Panc1 (cell line): Measurements from ENCODE around the gene NEK4. TPM values are rescaled to one million over a fixed set of nuclear protein-coding genes. Genes with fewer than 3 reads are reported as not detected.

Experiments
- ATAC-seq: fragments of 200-7000 bp; cut with Tn5 transposase; 2 replicates; pipeline ENCODE4 v1.9.1; 2020; ENCODE audit warnings: mild to moderate bottlenecking, moderate library complexity
- BruUV-seq: library from RNA; stranded (reverse); fragments of 400-500 nt; replicated peaks from 2 replicates; lab custom pipeline; 2021; lab: Mats Ljungman, UMichigan
- CTCF ChIA-PET: fragments of 300-600 bp; sonication (Branson Sonifier 250); formaldehyde crosslinking; loops from one replicate; lab custom pipeline; 2022; ENCODE audit warnings: antibody characterized with exemption; lab: Charles Lee
- POLR2A ChIA-PET: fragments of 300-600 bp; sonication (Branson Sonifier 250); formaldehyde crosslinking; loops from one replicate; lab custom pipeline; 2022; ENCODE audit warnings: antibody characterized with exemption; lab: Charles Lee
- DNase-seq: peaks from one replicate; pipeline ENCODE4 v3.0.0-alpha.2; 2010; ENCODE audit warnings: low read depth, low spot score
- H3K27ac ChIP-seq: 2 replicates; pipeline ENCODE4 v1.5.1; 2011; ENCODE audit warnings: mild to moderate bottlenecking, low read length, inconsistent platforms
- H3K27me3 ChIP-seq: fragments of 200-500 bp; sonication (Bioruptor generic); 2 replicates; pipeline ENCODE4 v1.6.0; 2014; ENCODE audit warnings: low read length, inconsistent platforms; ENCODE audit not compliant: control insufficient read depth, insufficient read depth
- H3K36me3 ChIP-seq: fragments of 200-500 bp; sonication (Bioruptor generic); 2 replicates; pipeline ENCODE4 v1.5.1; 2014; ENCODE audit warnings: inconsistent platforms, mild to moderate bottlenecking, low read length, moderate library complexity; ENCODE audit not compliant: control insufficient read depth, insufficient read depth
- H3K4me1 ChIP-seq: 2 replicates; pipeline ENCODE4 v1.5.1; 2011; ENCODE audit warnings: inconsistent platforms, mild to moderate bottlenecking, low read length, moderate library complexity; ENCODE audit not compliant: control insufficient read depth, insufficient read depth
- H3K4me3 ChIP-seq, 2 experiments: 2 replicates each; pipeline ENCODE4 v1.5.1; 2011 to 2012; ENCODE audit warnings: low read depth in 2 of 2, low read length in 2 of 2, mild to moderate bottlenecking in 2 of 2, inconsistent platforms in 1 of 2, moderate library complexity in 1 of 2
- H3K9me3 ChIP-seq: fragments of 200-500 bp; sonication (Bioruptor generic); 2 replicates; pipeline ENCODE4 v1.5.1; 2014; ENCODE audit warnings: low read depth, mild to moderate bottlenecking, inconsistent platforms, low read length, moderate library complexity; ENCODE audit not compliant: control insufficient read depth, insufficient read depth
- CTCF ChIP-seq: fragments of 450-650 bp; IDR thresholded peaks from 2 replicates; pipeline ENCODE4 v1.5.1; 2017; ENCODE audit warnings: mild to moderate bottlenecking
- POLR2AphosphoS5 ChIP-seq: IDR thresholded peaks from 2 replicates; pipeline ENCODE4 v1.6.1; 2012; ENCODE audit warnings: mild to moderate bottlenecking, low read depth, low read length, moderate library complexity
- REST ChIP-seq, 2 experiments: IDR thresholded peaks; 2 replicates each; pipeline ENCODE4 v1.6.1; 2011 to 2012; ENCODE audit warnings: low read depth in 2 of 2, control low read depth in 1 of 2, low read length in 1 of 2, mild to moderate bottlenecking in 1 of 2, moderate library complexity in 1 of 2; ENCODE audit not compliant: insufficient read depth in 1 of 2
- SIN3A ChIP-seq: IDR thresholded peaks from 2 replicates; pipeline ENCODE4 v1.6.1; 2012; ENCODE audit warnings: low read depth, mild to moderate bottlenecking, low read length, moderate library complexity, borderline replicate concordance; ENCODE audit not compliant: insufficient read depth
- TCF7L2 ChIP-seq: IDR thresholded peaks from 2 replicates; pipeline ENCODE4 v1.6.1; 2011; ENCODE audit warnings: mild to moderate bottlenecking, low read depth, low read length, inconsistent platforms
- in situ Hi-C: cut with HindIII; loops from 2 replicates; pipeline ENCODE4 v1.10.0; 2016; ENCODE audit warnings: low sequenced_read_pairs, low pct_unique_long_range_greater_than_20kb
- intact Hi-C: fragments of 100-400 bp; cut with micrococcal nuclease; formaldehyde crosslinking; loops from one replicate; pipeline ENCODE4 v1.10.0; 2022; ENCODE audit not compliant: unreplicated experiment
- total RNA-seq: library from RNA; stranded (reverse); gene quantifications from one replicate; pipeline ENCODE4 v1.2.1, GENCODE V29; 2021; ENCODE audit not compliant: unreplicated experiment

NEK4 gene
- total RNA-seq, 1 experiment from 2014 or later = 22.9 TPM

- ATAC-seq (no peak), DNase-seq (no peak)
- in situ Hi-C loops = no loop called here
- BruUV-seq = no TSS peak
- no peak for TF ChIP-seq POLR2AphosphoS5
- no peak for TF ChIP-seq TCF7L2
- no peak for TF ChIP-seq CTCF
- TF ChIP-seq SIN3A = no peak
- TF ChIP-seq REST (IDR thresholded peaks at IDR 0.05; ENCODE audit: insufficient read depth in 1 of 2, low read depth in 2 of 2, low read length in 1 of 2) = no peak
- H3K4me1 ChIP-seq = peaks cover 12% of the 10 kb centered on the region
- H3K36me3 ChIP-seq = no peaks in the 10 kb centered on the region
- no peaks in the 10 kb centered on the region for H3K27me3 ChIP-seq
- H3K4me3 ChIP-seq = no peak overlapping the region
- POLR2A ChIA-PET = interaction anchor here (0.7 kb wide), 1 partner anchor 14 kb away, joined by 14 read pairs; no protein-coding TSS in a partner anchor
- intact Hi-C loops = no loop called here
- no peak overlapping the region for H3K27ac ChIP-seq
- H3K9me3 ChIP-seq = no peaks in the 10 kb centered on the region
- CTCF ChIA-PET = no interaction called here
These were observed 2.8 kb upstream of the NEK4 start for GRCh38 chr3:52773361-52774065.

GRCh38 chr3:52771702-52772101 is 962 bp upstream of the NEK4 start:
- H3K4me3 ChIP-seq = peak overlapping the region in 1 of 2 experiments; percentile 84; a peak in 2 of 4 replicates
- ATAC-seq (no peak), DNase-seq (no peak)
- H3K9me3 ChIP-seq = no peaks in the 10 kb centered on the region
- ChIA-PET POLR2A (interaction anchor here (0.7 kb wide), 1 partner anchor 66 kb away, joined by 9 read pairs; the partner anchor contains the start of gene SPCS1), CTCF (no interaction called here)
- in situ Hi-C loops = no loop called here
- intact Hi-C loops = no loop called here
- TF ChIP-seq TCF7L2 = no peak
- no peak for TF ChIP-seq REST (IDR thresholded peaks at IDR 0.05; ENCODE audit: insufficient read depth in 1 of 2, low read depth in 2 of 2, low read length in 1 of 2)
- TF ChIP-seq SIN3A = no peak
- no peak for TF ChIP-seq POLR2AphosphoS5
- no TSS peak for BruUV-seq
- H3K4me1 ChIP-seq = peaks cover 12% of the 10 kb centered on the region
- no peaks in the 10 kb centered on the region for H3K27me3 ChIP-seq
- peak overlapping the region; percentile 94 for H3K27ac ChIP-seq
- no peaks in the 10 kb centered on the region for H3K36me3 ChIP-seq
